Progenitor cell of endocrine pancreas (in vitro differentiated cells): Measurements from ENCODE around the gene RAPGEF4. TPM values are rescaled to one million over a fixed set of nuclear protein-coding genes. Genes with fewer than 3 reads are reported as not detected.

Source experiments
- DNase-seq: peaks from one replicate; pipeline ENCODE4 v3.0.0; 2021; ENCODE audit warnings: low spot score; ENCODE audit not compliant: unreplicated experiment
- H3K27ac Mint-ChIP-seq: 2 replicates; pipeline ENCODE4 v1.8.0; 2021; ENCODE audit warnings: mild to moderate bottlenecking, moderate library complexity, mixed read lengths
- H3K27me3 Mint-ChIP-seq: 2 replicates; pipeline ENCODE4 v1.8.0; 2021; ENCODE audit warnings: mixed read lengths
- H3K36me3 Mint-ChIP-seq: 2 replicates; pipeline ENCODE4 v1.8.0; 2022; ENCODE audit warnings: mixed read lengths; ENCODE audit not compliant: insufficient read depth
- H3K4me1 Mint-ChIP-seq: 2 replicates; pipeline ENCODE4 v1.8.0; 2021; ENCODE audit warnings: low read depth, mixed read lengths
- H3K4me3 Mint-ChIP-seq: 2 replicates; pipeline ENCODE4 v1.8.0; 2021; ENCODE audit warnings: low read depth, mild to moderate bottlenecking, moderate library complexity, mixed read lengths
- H3K9me3 Mint-ChIP-seq: 2 replicates; pipeline ENCODE4 v1.8.0; 2021; ENCODE audit warnings: low read depth, mixed read lengths
- CTCF ChIP-seq: fragments of 200-600 bp; sonication (generic); IDR thresholded peaks from one replicate; pipeline ENCODE4 v1.5.0; 2021; ENCODE audit warnings: antibody characterized with exemption, mild to moderate bottlenecking; ENCODE audit not compliant: unreplicated experiment
- total RNA-seq: library from RNA; stranded (reverse); gene quantifications from 2 replicates; pipeline ENCODE4 v1.2.1, GENCODE V29; 2021

RAPGEF4 gene
- total RNA-seq, 1 donor from 2014 or later = 8.6 TPM

DNA sequence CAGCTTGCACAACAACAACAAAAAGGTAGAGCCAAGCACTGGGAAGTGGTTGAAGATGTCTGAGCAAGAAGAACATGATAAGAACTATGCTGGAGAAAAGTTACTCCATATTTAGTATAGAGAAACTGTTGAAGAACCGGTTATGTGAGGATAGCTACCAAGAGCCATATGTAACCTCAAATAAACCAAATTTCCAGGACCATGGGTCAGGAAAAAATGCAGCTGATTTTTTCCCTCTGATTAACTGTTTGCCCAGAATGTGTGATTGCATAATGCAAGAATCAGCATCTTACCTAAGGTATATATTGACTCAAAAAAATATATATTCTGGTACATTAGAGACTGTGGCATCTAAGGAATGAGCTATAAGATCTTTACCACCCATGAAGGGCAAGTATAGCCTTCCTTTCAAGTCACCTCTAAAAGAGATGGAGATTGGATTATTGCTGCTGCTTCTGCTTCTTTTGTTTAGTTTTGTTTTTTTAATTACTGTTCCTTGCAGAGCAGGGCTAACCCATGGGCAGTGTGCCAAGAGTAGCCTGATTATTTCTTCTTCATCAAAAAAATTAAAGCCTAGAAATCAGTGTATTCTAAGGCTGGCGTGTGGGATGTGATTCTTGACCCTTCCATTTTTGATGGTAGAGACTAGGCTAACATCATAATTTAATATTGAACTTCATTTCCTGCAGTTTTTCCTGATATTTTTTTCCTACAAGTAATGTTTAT, 263.1 kb downstream of the RAPGEF4 start:
- Mint-ChIP-seq H3K4me3 (no peak overlapping the region), H3K27me3 (no peaks in the 10 kb centered on the region), H3K27ac (no peak overlapping the region), H3K9me3 (peaks cover 12% of the 10 kb centered on the region), H3K4me1 (peaks cover 31% of the 10 kb centered on the region), H3K36me3 (peaks cover 13% of the 10 kb centered on the region)
- no peak for DNase-seq
- no peak for TF ChIP-seq CTCF

- H3K9me3 Mint-ChIP-seq = peaks cover 12% of the 10 kb centered on the region
- H3K4me3 Mint-ChIP-seq = no peak overlapping the region
- DNase-seq = no peak
- H3K36me3 Mint-ChIP-seq = peaks cover 13% of the 10 kb centered on the region
- no peak overlapping the region for H3K27ac Mint-ChIP-seq
- H3K4me1 Mint-ChIP-seq = peaks cover 22% of the 10 kb centered on the region
- H3K27me3 Mint-ChIP-seq = no peaks in the 10 kb centered on the region
- no peak for TF ChIP-seq CTCF
Measured at GRCh38 chr2:172999641-173000386, 264.2 kb downstream of the RAPGEF4 start.

DNA sequence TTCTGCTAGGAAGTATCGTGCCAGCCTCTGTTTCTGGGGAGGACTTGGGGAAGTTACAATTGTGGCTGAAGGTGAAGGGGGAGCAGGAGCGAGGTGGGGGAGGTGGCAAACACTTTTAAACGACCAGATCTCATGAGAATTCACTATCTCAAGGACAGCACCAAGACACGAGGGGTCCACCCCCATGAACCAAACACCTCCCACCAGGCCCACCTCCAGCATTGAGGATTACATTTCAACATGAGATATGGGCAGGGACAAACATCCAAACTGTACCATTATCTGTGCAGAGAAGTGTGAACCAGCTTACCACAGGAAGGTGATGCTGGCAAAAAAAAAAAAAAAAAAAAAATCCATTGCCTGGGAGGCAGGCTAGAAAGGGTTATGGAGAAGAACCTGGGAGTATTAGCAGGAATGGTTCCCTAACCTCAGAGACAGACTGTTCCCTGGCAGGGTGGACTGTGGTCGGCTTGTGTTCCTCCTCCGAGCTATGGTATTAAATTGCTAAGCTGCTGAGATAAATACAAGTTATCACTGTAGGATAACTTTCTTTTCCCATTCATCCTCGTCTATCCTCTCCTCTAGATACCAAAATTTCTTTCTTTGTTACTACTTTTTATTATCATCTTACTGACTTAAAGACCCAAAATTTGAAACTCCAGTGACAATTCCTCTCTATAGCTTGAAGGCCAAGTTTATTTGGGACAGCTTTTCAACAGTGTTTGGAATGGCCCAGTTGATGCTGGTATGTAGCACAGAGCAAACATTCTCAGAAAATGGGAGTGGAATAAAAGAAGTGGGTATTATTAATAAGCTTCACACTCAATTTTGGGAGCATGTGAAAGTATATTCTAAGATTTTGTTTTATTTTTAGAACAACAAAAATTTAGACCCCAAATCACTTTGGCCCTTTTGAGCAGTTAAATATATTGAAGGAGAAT, 266.3 kb downstream of the RAPGEF4 start:
- Mint-ChIP-seq H3K9me3 (peaks cover 12% of the 10 kb centered on the region), H3K4me3 (no peak overlapping the region), H3K27me3 (no peaks in the 10 kb centered on the region), H3K4me1 (peaks cover 13% of the 10 kb centered on the region), H3K27ac (no peak overlapping the region), H3K36me3 (peaks cover 15% of the 10 kb centered on the region)
- no peak for DNase-seq
- no peak for TF ChIP-seq CTCF

DNA sequence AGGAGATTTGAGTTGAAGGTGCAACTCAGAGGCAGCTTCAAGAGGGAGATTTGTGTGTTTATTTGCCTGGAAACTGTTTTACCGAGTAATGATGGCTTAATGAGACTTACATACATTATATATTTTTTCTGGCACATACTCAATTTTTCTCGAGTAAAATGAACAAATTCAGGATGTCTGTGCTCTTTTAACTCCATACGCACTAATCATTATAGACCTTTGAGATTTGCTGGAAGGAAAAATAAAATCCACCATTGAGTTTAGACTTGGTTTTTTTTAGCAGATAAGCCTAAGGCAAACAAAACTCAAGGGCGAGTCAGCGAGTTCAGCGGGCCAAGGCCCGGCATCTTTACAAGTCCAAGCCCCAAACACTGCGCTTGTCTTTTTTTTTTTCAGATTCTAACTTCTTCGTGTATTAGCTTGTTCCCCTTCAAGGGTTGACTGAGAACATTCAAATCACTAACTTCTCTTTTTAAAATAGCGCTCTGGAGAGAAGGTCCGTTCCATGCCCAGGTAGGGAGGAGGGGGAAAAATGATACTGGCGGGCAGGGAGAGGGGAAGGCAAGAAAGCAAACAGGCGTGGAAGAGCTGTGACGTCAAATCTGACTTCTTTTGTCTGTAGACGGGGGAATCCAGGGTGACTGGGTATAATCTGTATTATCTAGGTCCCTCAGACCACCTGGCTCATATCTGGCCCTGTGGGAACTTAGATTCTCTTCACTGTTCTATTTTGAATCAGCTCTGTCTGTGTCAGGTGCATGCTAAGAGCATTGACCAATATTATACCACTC, 267.3 kb downstream of the RAPGEF4 start:
- no peaks in the 10 kb centered on the region for H3K27me3 Mint-ChIP-seq
- H3K4me3 Mint-ChIP-seq = peak overlapping the region; percentile 35
- no peak for TF ChIP-seq CTCF
- H3K36me3 Mint-ChIP-seq = peaks cover 15% of the 10 kb centered on the region
- no peak for DNase-seq
- H3K27ac Mint-ChIP-seq = peak overlapping the region; percentile 95
- H3K9me3 Mint-ChIP-seq = peaks cover 12% of the 10 kb centered on the region
- peaks cover 13% of the 10 kb centered on the region for H3K4me1 Mint-ChIP-seq
